Measurements from ENCODE around the gene CLCN5.

GRCh38 chrX:49949961-49950360, 27.6 kb downstream of the CLCN5 start:
- no peak for TF ChIP-seq CTCF (IDR thresholded peaks at IDR 0.05)
- no peak for TF ChIP-seq POLR2A (IDR thresholded peaks at IDR 0.05)
